ENCODE results near the gene WDR47. TPM values are rescaled to one million over a fixed set of nuclear protein-coding genes. Genes with fewer than 3 reads are reported as not detected.
A peak's percentile ranks its signal among the peaks of the same experiment; 100 is the strongest.

WDR47 gene
- total RNA-seq, 4 donors from 2014 or later: 2.9 to 16.5 (median 7.7) TPM

DNA sequence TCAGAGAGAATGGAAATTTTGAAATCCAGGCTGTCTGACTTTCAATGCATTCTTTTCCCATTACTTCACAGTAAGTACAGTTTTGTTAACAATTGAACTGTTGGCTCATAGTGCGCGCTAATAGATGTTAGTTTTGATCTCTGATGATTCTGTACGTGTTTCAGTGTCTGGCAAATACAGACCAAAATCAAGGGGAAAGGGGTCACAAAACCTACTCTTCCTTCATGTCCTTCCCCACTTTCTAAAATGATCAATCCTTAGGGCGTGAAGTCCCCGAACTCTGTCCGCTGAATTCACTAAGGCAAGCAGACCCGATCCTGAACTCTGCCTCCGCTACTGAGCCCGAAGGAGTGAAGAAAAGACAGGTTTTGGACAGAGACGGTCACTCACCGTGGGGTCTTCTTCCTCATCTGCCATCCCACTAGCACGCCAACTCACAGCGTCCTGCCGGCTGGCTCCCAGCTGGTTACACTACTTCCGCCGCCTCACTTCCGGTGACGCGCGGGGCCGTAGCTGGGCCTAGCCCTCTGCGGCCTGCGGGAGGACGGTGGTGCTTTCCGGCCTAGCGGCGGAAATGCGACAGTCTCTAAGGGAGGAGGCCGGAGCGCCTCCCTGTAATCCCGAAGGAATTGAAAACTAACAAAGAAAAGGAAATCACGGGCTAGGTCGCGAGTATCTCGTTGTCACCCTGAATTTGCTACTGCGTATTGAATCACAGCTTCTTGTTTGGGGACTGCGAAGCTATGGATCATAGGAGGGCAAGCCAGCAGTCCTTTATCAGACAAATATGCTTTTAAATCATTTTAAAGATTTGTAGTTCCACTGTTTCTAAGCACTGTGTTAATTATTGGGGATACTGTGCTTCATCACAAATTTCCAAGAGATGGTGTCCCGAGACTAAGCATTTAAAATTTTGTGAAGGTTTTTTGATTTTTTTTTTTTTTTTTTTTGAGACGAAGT lies 33.9 kb upstream of the WDR47 start, which contains the start of gene TAF13:
Gene TAF13, minus strand, starts transcription at position 473 of the 960 bp plus-strand sequence. Its CDS starts 56 bp downstream, at position 417.
- Histone ChIP-seq H3K4me1 (peaks cover 0 to 9% (median 0%) of the 10 kb centered on the region in 4 donors), H3K4me3 (peak within 1 kb of the TSS; percentile 62 to 85 (median 70)), H3K27ac (peak within 1 kb of the TSS; percentile 82 to 95 (median 91)), H3K36me3 (peaks cover 0 to 6% (median 0%) of the 10 kb centered on the region in 3 donors), H3K9me3 (no peaks in the 10 kb centered on the region), H3K27me3 (no peaks in the 10 kb centered on the region)
- DNase-seq: peak; percentile 93 to 97 (median 95)
- TF ChIP-seq, protein P1, sequence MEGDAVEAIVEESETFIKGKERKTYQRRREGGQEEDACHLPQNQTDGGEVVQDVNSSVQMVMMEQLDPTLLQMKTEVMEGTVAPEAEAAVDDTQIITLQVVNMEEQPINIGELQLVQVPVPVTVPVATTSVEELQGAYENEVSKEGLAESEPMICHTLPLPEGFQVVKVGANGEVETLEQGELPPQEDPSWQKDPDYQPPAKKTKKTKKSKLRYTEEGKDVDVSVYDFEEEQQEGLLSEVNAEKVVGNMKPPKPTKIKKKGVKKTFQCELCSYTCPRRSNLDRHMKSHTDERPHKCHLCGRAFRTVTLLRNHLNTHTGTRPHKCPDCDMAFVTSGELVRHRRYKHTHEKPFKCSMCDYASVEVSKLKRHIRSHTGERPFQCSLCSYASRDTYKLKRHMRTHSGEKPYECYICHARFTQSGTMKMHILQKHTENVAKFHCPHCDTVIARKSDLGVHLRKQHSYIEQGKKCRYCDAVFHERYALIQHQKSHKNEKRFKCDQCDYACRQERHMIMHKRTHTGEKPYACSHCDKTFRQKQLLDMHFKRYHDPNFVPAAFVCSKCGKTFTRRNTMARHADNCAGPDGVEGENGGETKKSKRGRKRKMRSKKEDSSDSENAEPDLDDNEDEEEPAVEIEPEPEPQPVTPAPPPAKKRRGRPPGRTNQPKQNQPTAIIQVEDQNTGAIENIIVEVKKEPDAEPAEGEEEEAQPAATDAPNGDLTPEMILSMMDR (IDR thresholded peaks at IDR 0.05): peak in 4 of 6 experiments; percentile 24 to 64 (median 60)
- peak; percentile 87 to 91 for TF ChIP-seq POLR2A (IDR thresholded peaks at IDR 0.05)

- Histone ChIP-seq H3K4me1 (no peaks in the 10 kb centered on the region), H3K9me3 (no peaks in the 10 kb centered on the region), H3K4me3 (no peak overlapping the region), H3K27ac (no peak overlapping the region), H3K36me3 (peaks cover 0 to 49% (median 0%) of the 10 kb centered on the region in 3 donors), H3K27me3 (no peaks in the 10 kb centered on the region)
- DNase-seq: no peak
- TF ChIP-seq, protein P1 (IDR thresholded peaks at IDR 0.05): no peak
- no peak for TF ChIP-seq POLR2A (IDR thresholded peaks at IDR 0.05)
Observed at GRCh38 chr1:109069294-109069693, 27.4 kb upstream of the WDR47 start.

DNA sequence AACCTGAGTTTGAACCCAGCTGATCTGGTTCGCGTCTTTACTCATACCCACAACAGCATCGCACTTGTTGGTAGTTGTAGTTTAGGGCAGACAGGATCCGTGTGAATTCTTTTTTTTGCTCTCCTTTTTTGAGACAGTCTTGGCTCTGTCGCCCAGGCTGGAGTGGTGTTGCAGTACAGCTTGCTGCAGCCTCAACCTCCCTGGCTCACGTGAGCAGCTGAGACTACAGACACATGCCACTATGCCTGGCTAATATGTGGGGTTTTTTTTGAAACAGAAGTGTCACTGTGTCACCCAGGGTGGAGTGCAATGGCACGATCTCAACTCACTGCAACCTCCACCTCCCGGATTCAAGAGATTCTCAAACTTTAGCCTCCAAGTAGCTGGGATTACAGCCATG lies 26.0 kb upstream of the WDR47 start:
- Histone ChIP-seq H3K9me3 (no peaks in the 10 kb centered on the region), H3K27me3 (no peaks in the 10 kb centered on the region), H3K4me1 (no peaks in the 10 kb centered on the region), H3K4me3 (no peak overlapping the region), H3K27ac (no peak overlapping the region), H3K36me3 (peaks cover 0 to 50% (median 0%) of the 10 kb centered on the region in 3 donors)
- TF ChIP-seq POLR2A (IDR thresholded peaks at IDR 0.05): no peak
- TF ChIP-seq, protein P1 (IDR thresholded peaks at IDR 0.05): no peak
- DNase-seq: no peak

DNA sequence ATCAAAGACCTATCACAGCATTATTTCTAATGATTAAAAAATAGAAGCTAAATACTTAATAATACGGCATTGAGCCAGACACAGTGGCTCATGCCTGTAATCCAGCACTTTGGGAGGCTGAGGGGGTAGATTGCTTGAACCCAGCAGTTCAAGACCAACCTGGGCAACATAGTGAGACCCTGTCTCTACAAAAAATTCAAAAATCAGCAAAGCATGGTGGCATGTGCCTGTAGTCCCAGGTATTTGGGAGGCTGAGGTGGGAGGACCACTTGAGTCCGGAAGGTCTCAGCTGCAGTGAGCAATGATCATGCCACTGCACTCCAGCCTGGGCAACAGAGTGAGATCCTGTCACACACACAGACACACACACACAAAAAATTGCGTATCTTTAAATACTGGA lies 23.2 kb upstream of the WDR47 start:
- TF ChIP-seq, protein P1 (IDR thresholded peaks at IDR 0.05): no peak
- no peak for TF ChIP-seq POLR2A (IDR thresholded peaks at IDR 0.05)
- H3K27me3 ChIP-seq: no peaks in the 10 kb centered on the region
- H3K27ac ChIP-seq: no peak overlapping the region
- no peaks in the 10 kb centered on the region for H3K9me3 ChIP-seq
- no peaks in the 10 kb centered on the region for H3K4me1 ChIP-seq
- peaks cover 0 to 45% (median 0%) of the 10 kb centered on the region in 3 donors for H3K36me3 ChIP-seq
- no peak for DNase-seq
- H3K4me3 ChIP-seq: no peak overlapping the region

DNA sequence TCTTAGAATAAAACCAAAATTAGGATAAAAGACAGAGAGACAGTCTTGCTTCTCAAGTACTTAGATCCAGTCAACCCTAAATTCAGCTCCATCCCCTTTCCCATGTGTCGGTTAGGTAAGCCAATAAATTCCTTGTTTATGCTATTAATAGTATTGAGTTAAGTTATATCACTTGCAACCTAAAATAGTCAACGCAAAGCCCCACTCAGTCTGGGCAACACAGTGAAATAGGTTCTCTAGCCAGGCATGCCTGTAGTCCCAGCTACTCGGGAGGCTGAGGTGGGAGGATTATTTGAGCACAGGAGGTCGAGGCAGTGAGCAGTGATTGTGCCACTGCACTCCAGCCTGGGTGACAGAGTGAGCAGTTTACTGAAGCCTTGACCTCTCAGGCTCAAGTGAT lies 19.3 kb upstream of the WDR47 start:
- Histone ChIP-seq H3K27me3 (no peaks in the 10 kb centered on the region), H3K4me3 (no peak overlapping the region), H3K9me3 (no peaks in the 10 kb centered on the region), H3K4me1 (no peaks in the 10 kb centered on the region), H3K27ac (no peak overlapping the region), H3K36me3 (peaks cover 0 to 18% (median 0%) of the 10 kb centered on the region in 3 donors)
- no peak for TF ChIP-seq POLR2A (IDR thresholded peaks at IDR 0.05)
- TF ChIP-seq, protein P1 (IDR thresholded peaks at IDR 0.05): no peak
- DNase-seq: no peak
